ENCODE data around the gene GALNT9.
A peak's percentile ranks its signal among the peaks of the same experiment; 100 is the strongest.

The GALNT9 gene

DNA sequence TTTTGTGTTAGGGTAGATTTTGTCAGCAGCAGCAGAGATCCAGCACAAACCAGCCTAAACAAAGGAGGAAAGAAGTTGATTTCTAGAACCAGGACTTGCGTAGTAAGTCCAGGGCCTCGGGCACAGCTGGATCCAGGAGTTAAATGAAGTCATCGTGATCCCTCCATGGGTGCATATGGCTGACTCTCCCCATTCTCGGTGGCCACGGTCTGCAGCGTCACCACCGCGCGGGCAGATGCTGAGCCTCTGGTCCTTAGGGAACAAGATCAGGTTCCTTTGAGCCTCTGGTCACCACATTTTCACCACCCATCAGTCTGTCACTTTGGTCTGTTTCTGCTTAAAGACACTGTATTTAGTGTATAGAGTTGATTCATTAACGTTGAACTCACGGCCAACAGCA, 14.8 kb upstream of the GALNT9 start:
- DNase-seq (ENCODE audit: low read depth in 2 of 2), result no peak

DNA sequence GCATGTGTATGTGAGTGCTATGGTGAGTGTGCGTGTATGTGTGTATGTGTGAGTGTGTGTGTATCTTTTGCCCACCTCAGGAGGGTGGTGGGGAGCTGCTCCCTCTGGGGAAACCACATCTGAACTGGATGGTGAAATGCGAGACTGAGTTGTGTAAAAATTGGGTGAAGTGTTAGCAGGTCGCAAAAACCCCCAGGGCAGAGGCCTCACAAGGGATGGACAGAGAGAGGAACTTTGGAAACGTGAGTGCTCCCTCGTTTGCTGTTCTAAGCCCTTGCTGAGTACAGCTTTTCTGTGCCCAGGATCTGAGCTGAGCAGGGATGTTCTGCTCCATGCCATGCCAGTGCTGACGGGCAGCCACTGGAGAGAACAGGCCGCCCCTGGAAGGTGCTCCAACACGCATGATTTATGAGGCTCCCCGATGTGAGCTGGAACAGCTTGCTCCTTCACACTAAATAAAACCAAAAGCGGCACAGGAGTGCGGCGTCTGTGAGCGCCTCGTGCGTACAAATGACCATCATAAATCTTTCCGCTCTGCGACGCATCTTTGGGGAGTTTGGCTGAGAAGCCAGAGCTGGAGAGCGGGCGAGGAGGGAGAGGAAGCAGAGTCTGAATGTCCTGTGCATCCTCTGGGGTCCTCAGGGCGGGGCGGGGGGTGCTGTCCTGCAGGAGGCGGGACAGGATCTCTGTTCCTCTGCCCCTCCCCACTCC, 14.1 kb upstream of the GALNT9 start:
- no peak for DNase-seq (ENCODE audit: low read depth in 2 of 2)

DNA sequence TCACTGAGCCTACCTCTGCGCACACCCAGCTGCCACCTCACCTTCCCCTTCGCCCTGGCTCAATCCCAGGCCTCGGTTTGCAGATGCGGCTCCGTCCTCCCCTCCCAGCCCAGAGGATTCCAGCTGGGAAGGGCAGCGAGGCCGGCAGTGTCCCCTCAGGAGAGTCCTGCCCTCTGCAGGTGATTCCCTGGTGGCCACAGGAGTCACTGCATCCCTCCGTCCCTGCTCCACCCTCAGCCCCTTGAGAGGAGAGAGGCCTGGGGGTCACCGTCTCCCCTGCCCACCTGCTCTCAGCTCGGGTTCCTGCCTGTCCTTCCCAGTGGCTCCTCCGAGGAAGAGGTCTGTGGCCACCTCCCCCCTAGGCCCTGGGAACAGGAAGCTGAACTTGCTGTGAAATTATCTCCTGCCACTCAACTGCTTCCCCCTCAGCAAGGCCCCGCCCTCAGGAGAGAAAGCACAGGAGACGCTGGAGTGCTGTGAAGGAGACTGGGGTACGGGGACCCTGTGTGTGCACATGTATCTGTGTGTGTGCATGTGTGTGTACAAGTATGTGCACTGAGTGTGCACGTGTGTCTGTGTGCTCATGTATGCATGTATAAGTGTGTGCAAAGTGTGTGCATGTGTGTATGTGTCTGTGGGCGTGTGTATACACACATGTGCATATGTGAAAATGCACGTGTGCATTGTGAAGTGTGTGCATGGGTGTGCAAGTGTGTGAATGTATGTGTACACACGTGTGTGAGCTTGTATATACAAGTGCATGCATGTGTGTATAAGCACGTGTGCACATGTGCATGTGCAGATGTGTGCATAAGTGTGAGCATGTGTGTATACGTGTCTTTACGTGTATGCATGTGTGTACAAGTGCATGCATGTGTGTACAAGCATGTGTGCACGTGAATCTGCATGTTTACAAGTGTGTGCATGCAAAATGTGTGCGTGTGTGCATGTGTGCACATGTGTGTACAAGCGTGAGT, 13.2 kb upstream of the GALNT9 start:
- no peak for DNase-seq (ENCODE audit: low read depth in 2 of 2)

DNA sequence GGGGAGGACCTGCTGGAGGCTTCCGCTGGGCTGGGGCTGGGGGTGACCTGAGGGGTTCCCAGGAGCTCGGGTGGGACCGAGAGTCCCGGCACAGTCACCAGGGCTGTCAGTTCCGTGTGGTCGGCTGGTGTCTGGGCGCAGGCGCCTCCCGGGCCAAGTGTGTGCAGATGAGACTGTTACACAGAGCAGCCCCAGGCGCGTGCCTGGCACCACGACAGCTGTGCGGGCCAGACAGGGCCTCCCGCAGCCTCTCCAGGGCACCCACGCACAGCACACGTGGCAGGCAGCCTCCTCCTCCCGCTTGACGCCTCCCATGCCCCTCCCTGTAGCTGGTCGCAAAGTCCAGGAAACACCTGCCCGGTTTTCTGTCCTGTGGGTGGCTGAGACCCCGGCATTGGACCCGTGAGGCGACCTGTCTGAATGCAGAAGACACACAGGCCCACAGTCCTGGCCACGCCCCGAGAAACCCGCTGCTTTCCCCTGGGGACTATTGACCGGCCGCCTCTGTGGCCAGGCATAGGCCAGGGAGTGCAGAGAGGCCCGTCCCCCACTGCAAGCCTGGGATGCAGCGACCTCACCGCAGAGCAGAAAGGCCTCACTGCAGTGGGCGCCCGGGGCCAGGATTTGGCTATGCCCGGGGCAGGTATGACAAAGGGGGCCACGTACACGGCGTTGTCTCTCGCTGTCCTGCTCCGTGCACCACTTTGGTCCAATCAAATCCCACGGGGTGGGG, 12.1 kb upstream of the GALNT9 start:
- no peak for DNase-seq (ENCODE audit: low read depth in 2 of 2)

DNA sequence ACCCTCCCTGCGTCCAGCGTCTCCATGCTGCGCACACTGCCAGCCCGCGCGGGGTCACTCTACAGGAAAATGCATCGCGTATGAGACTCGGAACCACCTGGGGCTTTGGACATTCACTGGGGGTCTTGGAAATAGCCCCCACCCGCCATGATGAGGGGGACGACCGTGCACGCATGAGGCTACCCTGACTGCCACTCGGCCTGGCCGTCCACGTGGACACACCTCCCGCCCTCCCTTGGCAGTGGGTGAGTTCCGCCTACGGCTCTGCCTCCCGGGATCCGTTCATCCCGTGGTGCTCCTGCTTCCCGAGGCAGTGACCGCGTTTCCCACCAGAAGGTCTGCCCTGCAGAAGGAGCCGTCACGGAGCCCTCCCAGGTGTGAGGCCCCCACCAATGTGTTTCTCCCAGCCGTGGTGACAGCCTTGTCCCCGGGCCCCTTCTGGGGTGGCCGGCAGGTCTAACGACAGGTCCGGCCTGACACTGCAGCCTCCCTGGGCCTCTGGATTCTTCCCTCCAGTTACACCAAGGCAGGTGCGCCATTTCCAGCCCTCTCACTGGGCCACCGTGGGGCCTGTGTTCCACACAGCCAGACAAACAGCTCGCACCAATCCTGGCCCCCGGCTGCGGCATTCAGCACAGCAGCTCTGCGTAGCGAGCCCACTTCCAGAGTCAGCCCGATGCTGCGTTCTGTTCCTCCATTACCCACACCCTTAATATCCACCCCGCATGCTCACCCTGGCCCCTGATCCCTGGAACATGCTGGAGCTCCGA, 11.1 kb upstream of the GALNT9 start:
- no peak for DNase-seq (ENCODE audit: low read depth in 2 of 2)

DNA sequence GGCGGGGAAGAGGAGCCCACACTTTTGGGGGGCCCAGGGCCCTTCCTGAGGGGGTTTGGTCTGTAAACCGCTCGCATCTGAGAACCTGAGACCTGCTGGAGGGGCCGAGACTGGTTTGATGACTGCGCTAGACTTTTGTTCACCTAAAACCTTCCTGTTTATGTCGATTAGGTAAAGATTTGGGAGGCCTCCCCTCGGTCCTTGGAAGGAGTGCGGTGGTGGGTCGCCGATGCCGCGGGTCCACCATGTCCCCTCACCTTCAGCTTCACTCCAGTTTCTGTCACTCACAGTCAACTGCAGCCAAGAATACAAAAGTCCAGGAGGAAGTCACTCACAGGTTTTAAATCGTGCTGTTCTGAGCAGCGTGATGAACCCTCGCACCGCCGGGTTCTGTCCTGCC, 10.5 kb upstream of the GALNT9 start:
- no peak for DNase-seq (ENCODE audit: low read depth in 2 of 2)

DNA sequence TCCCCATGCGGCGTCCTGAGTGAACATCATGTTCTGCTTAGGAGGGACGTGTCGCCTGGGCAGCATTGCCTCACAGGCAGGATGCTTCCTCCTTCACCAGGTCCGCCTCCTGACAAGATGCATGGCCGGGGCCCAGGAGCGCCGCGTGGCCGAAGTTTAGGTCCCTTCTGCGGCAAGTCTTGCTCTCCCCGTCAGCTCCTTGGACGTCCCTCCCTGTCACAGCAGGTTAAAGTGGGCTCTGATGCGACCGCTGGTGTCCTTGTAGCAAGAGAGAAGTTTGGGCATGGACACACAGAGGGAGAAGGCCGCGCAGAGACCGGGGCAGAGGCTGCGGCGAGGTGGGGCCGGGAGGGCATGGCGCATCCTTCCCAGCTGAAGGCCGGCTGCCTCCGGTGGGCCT, 9.4 kb upstream of the GALNT9 start:
- DNase-seq (ENCODE audit: low read depth in 2 of 2), result no peak

DNA sequence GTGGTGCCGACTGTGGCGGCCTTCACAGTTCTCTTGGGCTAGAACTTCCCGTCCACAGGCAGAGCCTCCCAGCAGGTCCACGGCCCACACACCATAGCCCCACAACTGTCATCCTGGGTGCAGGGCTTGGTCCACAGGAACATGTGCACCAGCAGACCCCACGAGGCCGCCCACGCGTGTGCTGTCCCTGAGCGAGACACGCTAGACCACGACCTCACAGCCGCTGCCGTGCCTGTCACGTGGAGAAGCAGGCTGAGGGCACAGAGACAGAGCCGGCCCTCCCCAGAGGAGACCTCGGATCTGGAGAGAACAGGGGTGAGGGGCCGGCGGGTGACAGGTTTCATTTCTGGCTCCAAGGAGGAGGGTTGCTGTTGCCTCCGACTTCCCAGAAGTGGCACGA, 8.9 kb upstream of the GALNT9 start:
- DNase-seq (ENCODE audit: low read depth in 2 of 2), result no peak

DNA sequence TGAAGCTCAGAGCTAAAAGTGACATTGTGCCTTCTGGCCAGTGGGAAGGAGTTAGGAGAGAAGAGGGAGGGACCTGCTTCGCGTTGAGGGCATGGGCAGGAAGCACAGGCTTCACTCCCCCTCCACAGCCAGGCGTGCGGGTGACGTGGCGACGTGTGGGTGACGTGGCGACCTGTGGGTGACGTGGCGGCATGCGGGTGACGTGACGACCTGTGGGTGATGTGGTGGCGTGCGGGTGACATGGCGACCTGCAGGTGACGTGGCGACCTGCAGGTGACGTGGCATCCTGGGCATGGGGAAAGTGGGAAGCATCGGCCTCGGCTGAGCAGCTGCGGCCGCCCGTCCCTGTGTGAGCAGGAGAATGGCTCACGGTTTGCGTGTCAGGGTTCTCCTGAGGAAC, 8.2 kb upstream of the GALNT9 start:
- no peak for DNase-seq (ENCODE audit: low read depth in 2 of 2)

DNA sequence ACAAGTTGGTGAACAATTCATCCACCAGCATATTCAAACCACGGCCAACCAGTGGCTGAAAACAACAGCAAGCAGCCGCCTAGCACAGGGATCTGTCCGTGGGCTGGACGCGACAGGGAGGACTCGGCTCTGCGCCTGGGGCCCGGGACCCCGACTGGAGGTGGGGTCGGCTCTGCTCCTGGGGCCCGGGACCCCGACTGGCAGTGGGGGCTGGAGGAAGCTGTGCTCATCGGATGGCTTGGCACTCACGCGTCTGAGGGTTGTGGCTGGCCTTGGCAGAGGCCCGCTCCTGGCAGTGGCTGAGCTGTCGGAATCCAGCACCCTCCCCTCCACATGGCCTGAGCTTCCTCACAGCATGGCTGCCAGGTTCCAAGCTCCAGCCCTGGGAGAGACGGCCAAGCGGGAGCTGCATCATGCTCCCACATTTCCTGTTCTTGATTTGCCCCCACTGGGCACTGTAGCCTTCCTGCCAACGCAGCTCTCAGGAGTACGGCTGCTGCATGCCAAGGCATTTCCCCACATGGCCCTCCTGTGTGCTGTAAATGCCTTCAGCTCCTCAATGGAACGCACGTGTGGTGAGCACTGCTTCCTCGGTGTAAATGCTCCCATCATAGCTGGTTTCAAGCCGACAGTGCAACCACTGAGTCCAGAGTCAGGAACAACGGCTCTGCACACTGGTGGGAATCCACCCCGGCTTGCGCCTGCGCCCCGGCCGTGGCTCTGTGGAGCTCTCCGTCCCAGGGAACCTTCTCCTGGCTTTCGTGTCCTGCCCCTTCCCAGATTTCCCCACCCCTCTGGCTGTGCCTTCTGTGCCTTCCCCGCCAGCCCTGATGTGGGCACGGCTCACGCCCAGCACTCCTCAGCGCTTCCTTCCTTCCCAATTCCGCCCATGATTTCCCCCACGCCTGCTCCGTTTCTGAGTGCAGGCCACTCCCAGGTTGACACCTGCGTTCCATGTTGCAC, 7.3 kb upstream of the GALNT9 start:
- DNase-seq (ENCODE audit: low read depth in 2 of 2), result no peak

DNA sequence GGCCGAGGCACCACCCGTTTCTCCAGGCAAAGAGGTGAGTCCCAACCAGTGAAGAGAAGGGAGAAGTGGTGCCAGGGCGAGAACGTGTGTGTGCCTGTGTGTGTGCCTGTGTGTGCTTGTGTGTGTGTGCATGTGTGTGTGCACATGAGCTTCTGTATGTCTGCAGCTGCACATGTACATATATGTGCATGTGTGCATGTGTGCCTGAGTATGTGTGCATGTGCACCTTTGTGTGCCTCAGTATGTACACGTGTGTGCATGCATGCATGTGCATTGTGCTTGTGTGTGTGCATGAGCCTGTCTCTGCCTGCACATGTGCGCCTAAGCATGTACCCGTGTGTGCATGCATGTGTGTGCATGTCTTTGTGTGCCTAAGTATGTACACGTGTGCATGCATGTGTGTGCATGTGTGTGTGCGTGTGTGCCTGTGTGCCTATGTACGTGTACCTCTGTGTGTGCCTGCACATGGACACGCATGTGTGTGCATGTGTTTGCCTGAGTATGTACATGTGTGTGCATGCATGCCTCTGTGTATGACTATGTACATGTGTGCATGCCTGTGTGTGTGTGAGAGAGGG, 5.9 kb upstream of the GALNT9 start:
- DNase-seq (ENCODE audit: low read depth in 2 of 2), result no peak

DNA sequence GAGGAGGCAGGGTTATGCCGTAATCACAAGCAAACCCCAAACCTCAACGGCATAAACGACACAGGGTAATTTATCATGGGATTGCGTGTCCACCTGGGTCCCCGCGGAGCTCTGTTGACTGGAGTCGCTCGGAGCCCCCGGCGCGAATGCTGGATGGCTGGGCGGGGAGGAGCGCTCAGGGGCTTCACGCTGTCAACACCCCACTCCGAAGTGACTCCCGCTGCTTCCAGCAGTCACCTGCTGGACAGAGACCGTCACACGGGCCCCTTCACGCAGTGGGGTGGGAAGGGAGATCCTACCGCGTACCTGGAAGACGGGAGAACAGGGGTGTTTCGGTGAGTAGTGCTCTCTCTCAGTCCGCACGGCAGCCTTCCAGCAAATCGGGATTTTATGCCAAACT, 4.4 kb upstream of the GALNT9 start:
- no peak for DNase-seq (ENCODE audit: low read depth in 2 of 2)

DNA sequence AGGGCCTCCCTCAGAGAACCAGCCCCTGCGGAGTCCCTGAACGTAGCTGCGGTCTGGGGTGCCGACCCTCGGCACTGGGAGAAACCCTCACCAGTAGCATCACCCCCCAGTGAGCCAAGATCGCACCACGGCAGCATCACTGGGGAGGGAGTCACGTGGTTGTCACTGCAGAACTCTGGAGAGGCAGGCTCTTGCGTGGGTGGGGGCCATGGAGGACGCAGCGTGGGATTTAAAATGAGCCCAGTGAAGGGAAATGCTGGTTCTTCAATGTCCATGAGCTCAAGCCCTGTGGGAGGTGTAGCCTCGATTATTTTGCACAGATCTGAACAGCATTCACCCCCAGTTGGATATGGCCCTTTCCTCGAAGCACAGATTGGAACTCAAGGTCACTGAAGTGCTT, 3.9 kb upstream of the GALNT9 start:
- no peak for DNase-seq (ENCODE audit: low read depth in 2 of 2)

DNA sequence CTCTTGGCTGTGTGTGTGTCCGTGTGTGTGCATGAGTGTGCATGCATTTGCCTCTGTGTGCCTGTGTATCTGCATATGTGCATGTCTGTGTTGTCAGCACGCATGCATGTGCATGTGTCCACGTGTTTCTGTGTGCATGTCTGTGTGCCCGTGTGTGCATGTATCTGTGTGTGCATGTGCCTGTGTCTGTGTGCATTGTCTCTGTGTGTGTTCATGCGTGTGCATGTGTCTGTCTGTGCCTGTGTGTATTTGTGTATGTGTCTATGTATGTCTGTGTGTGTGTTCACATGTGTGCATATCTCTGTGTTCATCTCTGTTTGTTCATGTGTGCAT, 1.1 kb upstream of the GALNT9 start:
- DNase-seq (ENCODE audit: low read depth in 2 of 2), result no peak

DNA sequence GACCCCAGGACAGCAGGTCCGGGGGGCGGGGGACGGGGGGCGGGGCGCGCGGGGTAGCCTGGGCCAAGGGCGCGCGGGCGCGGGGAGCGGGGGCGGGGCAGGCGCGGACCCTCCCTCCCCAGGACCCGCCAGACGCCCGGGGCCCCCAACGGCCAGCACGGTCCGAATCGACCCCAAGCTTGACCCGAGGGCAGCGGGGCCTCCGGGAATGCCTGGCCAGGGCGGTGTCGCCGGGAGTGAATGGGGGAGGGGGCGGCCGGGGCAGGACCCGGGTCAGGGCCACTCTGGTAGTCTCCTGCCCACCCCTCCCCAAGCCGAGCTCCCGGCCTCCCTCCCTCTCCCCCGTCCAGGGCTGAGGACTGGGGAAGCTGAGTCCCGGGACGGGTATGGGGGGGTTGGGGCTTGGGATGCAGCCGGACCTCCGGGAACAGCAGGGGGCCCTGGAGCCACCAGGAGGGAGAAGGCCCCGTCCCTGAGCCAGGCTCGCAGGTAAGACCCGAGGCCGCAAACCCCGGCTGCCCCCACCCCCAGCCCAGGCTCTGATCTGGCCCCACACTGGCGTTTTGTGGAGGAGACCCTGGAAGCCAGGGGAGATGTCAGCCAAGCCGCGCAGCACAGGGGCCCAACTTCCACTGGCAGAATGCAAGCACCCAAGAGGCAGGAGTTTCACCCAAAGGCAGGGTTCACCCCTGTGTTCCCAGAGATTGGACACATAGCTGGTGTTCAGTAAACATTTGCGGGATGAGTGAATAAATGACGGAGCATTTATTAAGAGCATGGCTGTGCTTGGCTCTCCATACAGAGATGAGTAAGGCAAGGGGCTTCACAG, 545 bp upstream of the GALNT9 start:
- no peak for DNase-seq (ENCODE audit: low read depth in 2 of 2)

DNA sequence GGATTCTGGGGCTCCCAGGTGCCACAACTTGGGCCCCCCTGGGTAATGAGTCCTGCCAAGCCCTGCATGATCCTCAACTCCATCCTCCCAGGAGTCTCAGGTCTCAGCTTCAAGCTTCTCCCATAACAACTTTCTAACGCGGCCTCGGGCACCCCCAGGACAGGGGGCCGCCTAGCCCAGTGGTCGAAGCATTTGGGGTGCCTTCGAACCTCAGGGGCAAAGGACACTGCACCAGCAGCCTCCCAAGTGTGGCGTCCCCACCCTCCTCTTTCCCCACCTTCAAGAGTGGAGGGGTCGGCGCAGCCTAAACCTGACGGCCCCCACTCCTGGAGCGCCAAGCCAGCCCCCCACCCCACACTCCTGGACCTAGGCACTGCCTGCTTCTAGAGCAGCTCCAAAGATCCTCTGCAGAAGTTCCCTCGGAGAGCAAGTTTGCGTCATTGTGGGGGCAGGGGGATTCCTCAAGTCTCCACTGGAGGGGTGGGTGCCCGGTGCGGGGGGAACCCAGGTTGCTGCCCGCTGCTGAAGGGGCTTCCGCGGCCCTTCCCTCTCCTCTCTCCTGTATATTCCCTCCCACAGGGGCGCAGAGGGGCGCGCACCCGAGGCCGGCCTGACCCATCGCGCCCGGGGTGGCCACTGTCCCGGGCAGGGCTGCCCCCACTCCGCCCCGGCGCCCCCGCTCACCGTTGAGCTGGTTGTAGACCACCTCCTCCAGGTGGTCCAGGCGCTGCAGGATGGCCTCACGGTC, 933 bp downstream of the GALNT9 start:
- DNase-seq (ENCODE audit: low read depth in 2 of 2), result no peak

DNA sequence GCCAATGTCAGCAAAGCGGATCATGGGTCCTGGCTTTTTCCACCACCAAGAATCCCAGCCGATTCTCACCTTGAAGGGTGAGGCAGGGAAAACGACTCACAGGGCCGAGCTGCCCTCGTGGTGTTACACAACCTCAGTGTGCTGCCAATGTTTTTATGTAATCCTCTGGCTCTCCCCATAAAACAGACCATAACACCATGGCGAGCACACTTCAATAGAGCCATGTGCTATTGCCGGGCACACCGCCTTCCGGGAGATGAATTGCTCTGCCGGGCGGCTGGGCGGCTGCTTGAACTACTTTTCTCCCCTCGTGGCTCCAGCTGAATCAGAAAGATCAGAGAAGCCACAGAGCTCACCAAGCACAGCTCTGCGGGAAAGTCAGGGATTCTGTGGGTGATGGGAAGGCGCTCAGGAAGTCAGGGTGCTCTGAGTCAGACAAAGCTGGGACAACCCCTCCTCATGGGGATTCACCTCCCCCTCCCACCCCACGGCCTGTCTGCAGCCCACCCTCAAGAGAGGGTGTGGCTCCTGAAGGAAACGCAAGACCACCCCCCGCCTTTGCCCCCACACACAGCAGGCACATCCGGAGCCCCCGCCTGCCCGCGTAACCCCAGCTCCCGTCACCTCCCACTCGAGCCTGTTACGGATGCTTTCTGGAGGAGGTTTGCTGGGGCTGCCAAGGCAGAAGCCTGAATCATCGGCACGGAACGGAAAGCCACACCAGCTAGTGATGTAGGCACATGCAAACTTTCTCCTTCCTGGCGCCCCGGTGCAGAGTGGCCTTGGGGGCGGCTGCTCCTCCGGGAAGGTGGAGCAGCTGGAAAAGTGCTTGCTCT, 1.8 kb downstream of the GALNT9 start:
- peak; percentile 35 to 38 for DNase-seq (ENCODE audit: low read depth in 2 of 2)

DNA sequence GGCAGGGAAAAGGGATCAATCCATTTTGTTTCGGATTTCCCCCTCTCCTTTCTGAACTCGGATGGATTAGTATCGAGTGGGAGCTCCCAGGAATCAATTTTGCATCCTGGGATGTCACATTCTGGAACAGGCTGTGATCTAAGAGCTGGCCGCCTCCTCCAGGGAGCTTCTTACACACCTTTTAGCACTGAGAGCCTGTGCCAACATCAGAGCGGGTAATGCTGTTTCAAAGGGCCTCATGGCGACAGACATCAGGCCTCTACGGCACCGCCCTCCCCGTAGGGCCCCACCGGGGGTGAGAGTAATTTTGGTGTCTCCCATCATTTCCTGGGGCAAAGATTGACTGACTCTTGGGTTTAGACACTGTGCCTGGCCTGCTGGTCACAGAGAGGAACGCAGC, 2.7 kb downstream of the GALNT9 start:
- no peak for DNase-seq (ENCODE audit: low read depth in 2 of 2)
